Ishikawa (cell line): ENCODE measurements around the gene RARB.

Source experiments
- CEBPB ChIP-seq: IDR thresholded peaks from 2 replicates; pipeline ENCODE4 v1.6.1; 2012
- CREB1 ChIP-seq: IDR thresholded peaks from 2 replicates; pipeline ENCODE4 v1.6.1; 2012; ENCODE audit warnings: low read depth
- EP300 ChIP-seq: IDR thresholded peaks from 2 replicates; pipeline ENCODE4 v1.6.1; 2012; ENCODE audit warnings: borderline replicate concordance
- MAX ChIP-seq: IDR thresholded peaks from 2 replicates; pipeline ENCODE4 v1.6.1; 2012
- RAD21 ChIP-seq: IDR thresholded peaks from 2 replicates; pipeline ENCODE4 v1.6.1; 2012; ENCODE audit warnings: low read depth
- REST ChIP-seq: IDR thresholded peaks from 2 replicates; pipeline ENCODE4 v1.6.1; 2012; ENCODE audit warnings: low read depth, mild to moderate bottlenecking

- TF ChIP-seq REST: no peak
- TF ChIP-seq CREB1: no peak
- TF ChIP-seq EP300: no peak
- TF ChIP-seq MAX: no peak
- no peak for TF ChIP-seq CEBPB
- TF ChIP-seq RAD21: no peak
Observed at GRCh38 chr3:25520926-25521559, 93.0 kb downstream of the RARB start.
